ENCODE data around the gene JARID2. TPM values are rescaled to one million over a fixed set of nuclear protein-coding genes. Genes with fewer than 3 reads are reported as not detected.

The JARID2 gene
- total and polyA plus RNA-seq, 2 of the 8 experiments (the other 6 are each of a cell fraction or from before 2014, with no cell fraction given), result 60.1 to 239 TPM

GRCh38 chr6:15511248-15512125, 265.6 kb downstream of the JARID2 start:
- Histone ChIP-seq H3K27me3 (replicated peaks in 1 of 4; ENCODE audit: control insufficient read depth in 3 of 4, extremely low read depth in 1 of 4, insufficient read depth in 3 of 4, low read length in 3 of 4) (no peaks in the 10 kb centered on the region), H2AFZ (ENCODE audit: low read length) (no peak overlapping the region), H3K18ac (ENCODE audit: extremely low read depth, low read length) (no peak overlapping the region), H3K4ac (replicated peaks; ENCODE audit: insufficient read length, low read depth, low read length) (no peak overlapping the region), H4K91ac (replicated peaks; ENCODE audit: insufficient read length, low read length) (no peak overlapping the region), H2BK120ac (replicated peaks; ENCODE audit: low read depth, low read length) (no peak overlapping the region), H3K4me2 (ENCODE audit: insufficient read depth in 1 of 2, low read depth in 2 of 2, low read length in 2 of 2) (no peak overlapping the region), H4K20me1 (replicated peaks in 1 of 2; ENCODE audit: control insufficient read depth in 1 of 2, insufficient read depth in 2 of 2, low read length in 2 of 2) (peaks cover 32 to 39% of the 10 kb centered on the region in 2 experiments), H2BK12ac (ENCODE audit: low read depth, low read length) (no peak overlapping the region), H3K79me2 (ENCODE audit: control insufficient read depth in 1 of 2, insufficient read depth in 2 of 2, low read length in 2 of 2) (peaks cover 0 to 51% of the 10 kb centered on the region in 2 experiments; a peak in 2 of 4 replicates), H3K56ac (replicated peaks; ENCODE audit: insufficient read length, low read depth, low read length) (no peak overlapping the region), H3K36me3 (ENCODE audit: control insufficient read depth in 2 of 4, insufficient read depth in 4 of 4, low read length in 3 of 4) (peaks cover 46 to 99% (median 79%) of the 10 kb centered on the region in 4 experiments), H3K9ac (replicated peaks in 1 of 4; ENCODE audit: extremely low read depth in 1 of 4, low read depth in 3 of 4, low read length in 3 of 4) (no peak overlapping the region), H3K14ac (ENCODE audit: insufficient read length) (no peak overlapping the region), H2AK5ac (ENCODE audit: low read depth, low read length) (no peak overlapping the region), H3K27ac (ENCODE audit: low read depth, low read length) (no peak overlapping the region), H3K9me3 (ENCODE audit: insufficient read depth in 2 of 2, low read depth in 1 of 2, low read length in 1 of 2) (no peaks in the 10 kb centered on the region), H3K4me3 (ENCODE audit: extremely low read depth in 1 of 4, insufficient read depth in 2 of 4, low read depth in 3 of 4, low read length in 4 of 4) (no peak overlapping the region), H3K23ac (ENCODE audit: insufficient read length) (no peak overlapping the region), H3K79me1 (ENCODE audit: low read depth, low read length) (peaks cover 18% of the 10 kb centered on the region; the same call in 1 of the 2 replicates), H4K8ac (ENCODE audit: extremely low read depth, insufficient read depth, low read length) (peak overlapping the region; percentile 76; the same call in 1 of the 2 replicates), H3K23me2 (ENCODE audit: low read depth, low read length) (no peaks in the 10 kb centered on the region; the same call in 1 of the 2 replicates), H2BK20ac (ENCODE audit: low read length) (no peak overlapping the region), H4K5ac (ENCODE audit: insufficient read length, low read depth, low read length) (no peak overlapping the region), H3K4me1 (replicated peaks in 1 of 4; ENCODE audit: control insufficient read depth in 3 of 4, insufficient read depth in 4 of 4, low read length in 3 of 4) (peaks cover 0 to 13% (median 6%) of the 10 kb centered on the region in 4 experiments; a peak in 6 of 7 replicates), H2BK15ac (ENCODE audit: low read length) (no peak overlapping the region), H2BK5ac (ENCODE audit: low read depth, low read length) (no peak overlapping the region; the same call in 1 of the 2 replicates)
- CTCF ChIA-PET (ENCODE audit: partially characterized antibody), result interaction anchor here (1.0 to 4.9 kb wide), 4 partner anchors 19 to 113 kb away, joined by 3 to 24 read pairs (median 3); no protein-coding TSS in a partner anchor
- WGBS, 2 experiments (ENCODE audit: extremely low coverage in 1 of 2, insufficient coverage in 1 of 2, insufficient read length in 1 of 2, insufficient replicate concordance in 2 of 2, low coverage in 1 of 2, low lambda C conversion rate in 2 of 2, missing lambda C conversion rate in 1 of 2), result 92% methylated on average over 14 of the region's 14 CpGs; no CpG with 5 or more reads in 1 of the 2 experiments
- TF ChIP-seq POLR2A (IDR thresholded peaks at IDR 0.05; ENCODE audit: control extremely low read depth in 1 of 2, low read depth in 2 of 2, low read length in 2 of 2), result 0 out of 3 replicates have a peak, but pooled peaks of 1 of the 2 experiments have one; percentile 42
- peak; percentile 59; the same call in 1 of the 2 replicates for TF ChIP-seq POLR2AphosphoS5 (IDR thresholded peaks at IDR 0.05; ENCODE audit: low read depth, low read length)
- no peak for TF ChIP-seq CHD1 (IDR thresholded peaks at IDR 0.05; ENCODE audit: low read depth, low read length)
- TF ChIP-seq TAF7 (optimal IDR thresholded peaks at IDR 0.05; ENCODE audit: borderline replicate concordance, low read depth, low read length), result no peak
- FAIRE-seq, result no peak
- DNase-seq (ENCODE audit: low read depth in 1 of 2, low spot score in 2 of 2), result no peak
- POLR2A ChIA-PET (ENCODE audit: partially characterized antibody), result interaction anchor here (0.6 to 0.7 kb wide), 2 partner anchors 12 to 33 kb away, joined by 3 read pairs; no protein-coding TSS in a partner anchor
